Skeletal muscle tissue (tissue), 4 donors: ENCODE measurements around the gene PSMD8. TPM values are rescaled to one million over a fixed set of nuclear protein-coding genes. Genes with fewer than 3 reads are reported as not detected.
"Not testable (repeated sequence)": the region's sequence is repeated elsewhere in the genome, so short reads cannot be mapped to it uniquely, and the experiment has no call there.

ENCODE experiments used
- H3K27ac ChIP-seq: one replicate; pipeline ENCODE4 v1.7.0; 2013; ENCODE audit warnings: mild to moderate bottlenecking, low read depth, low read length, inconsistent platforms
- H3K27me3 ChIP-seq, 3 donors: one replicate each; pipeline ENCODE4 v1.7.0; 2013; ENCODE audit warnings: low read length in 3 of 3; ENCODE audit not compliant: control insufficient read depth in 3 of 3, insufficient read depth in 3 of 3
- H3K36me3 ChIP-seq, 3 donors: one replicate each; pipeline ENCODE4 v1.7.0; 2013; ENCODE audit warnings: low read length in 3 of 3; ENCODE audit not compliant: control insufficient read depth in 3 of 3, insufficient read depth in 3 of 3
- H3K4me1 ChIP-seq, 3 donors: one replicate each; pipeline ENCODE4 v1.7.0; 2013; ENCODE audit warnings: low read length in 3 of 3, mild to moderate bottlenecking in 3 of 3; ENCODE audit not compliant: control insufficient read depth in 3 of 3, insufficient read depth in 3 of 3
- H3K4me3 ChIP-seq, 3 donors: one replicate each; pipeline ENCODE4 v1.7.0; 2013; ENCODE audit warnings: low read length in 3 of 3
- H3K9ac ChIP-seq, 3 donors: one replicate each; pipeline ENCODE4 v1.7.0; 2013; ENCODE audit warnings: low read length in 3 of 3, mild to moderate bottlenecking in 3 of 3, moderate library complexity in 2 of 3, low read depth in 1 of 3
- H3K9me3 ChIP-seq, 3 donors: one replicate each; pipeline ENCODE4 v1.7.0; 2013; ENCODE audit warnings: low read length in 3 of 3; ENCODE audit not compliant: control insufficient read depth in 3 of 3
- total RNA-seq: library from RNA; depleted of rRNA; stranded (reverse); fragments of >200 nt; gene quantifications from one replicate; pipeline ENCODE4 v1.2.3, GENCODE V29; 2014
- donor health status: Osteomylitis.

The PSMD8 gene
- total RNA-seq, 1 donor from 2014 or later, result 129 TPM

GRCh38 chr19:38360839-38361631, 13.3 kb upstream of the PSMD8 start:
- Histone ChIP-seq H3K4me1 (peaks cover 4 to 15% (median 12%) of the 10 kb centered on the region in 3 donors), H3K36me3 (no peaks in the 10 kb centered on the region), H3K9me3 (no peaks in the 10 kb centered on the region), H3K4me3 (peak overlapping the region; percentile 71 to 75 (median 74)), H3K27ac (no peak overlapping the region), H3K27me3 (peaks cover 36 to 53% (median 36%) of the 10 kb centered on the region in 3 donors), H3K9ac (peak overlapping the region in 1 of 3 donors; percentile 64)

- H3K27ac ChIP-seq, result no peak overlapping the region
- H3K9me3 ChIP-seq, result no peaks in the 10 kb centered on the region
- peaks cover 4 to 15% (median 12%) of the 10 kb centered on the region in 3 donors for H3K4me1 ChIP-seq
- peaks cover 32 to 51% (median 36%) of the 10 kb centered on the region in 3 donors for H3K27me3 ChIP-seq
- peak overlapping the region; percentile 71 to 75 (median 74) for H3K4me3 ChIP-seq
- H3K36me3 ChIP-seq, result no peaks in the 10 kb centered on the region
- peak overlapping the region in 2 of 3 donors; percentile 14 to 64 for H3K9ac ChIP-seq
These were observed 12.7 kb upstream of the PSMD8 start for GRCh38 chr19:38361633-38362075.

GRCh38 chr19:38362076-38362945, 12.1 kb upstream of the PSMD8 start:
- Histone ChIP-seq H3K4me3 (peak overlapping the region; percentile 71 to 75 (median 74)), H3K9ac (peak overlapping the region in 2 of 3 donors; percentile 14 to 25), H3K36me3 (no peaks in the 10 kb centered on the region), H3K27me3 (peaks cover 36 to 50% (median 39%) of the 10 kb centered on the region in 3 donors), H3K4me1 (peaks cover 4 to 15% (median 12%) of the 10 kb centered on the region in 3 donors), H3K9me3 (no peaks in the 10 kb centered on the region), H3K27ac (no peak overlapping the region)

- Histone ChIP-seq H3K27me3 (peaks cover 39 to 55% (median 42%) of the 10 kb centered on the region in 3 donors), H3K4me1 (peaks cover 4 to 15% (median 12%) of the 10 kb centered on the region in 3 donors)
- H3K27ac ChIP-seq, H3K9ac ChIP-seq, H3K36me3 ChIP-seq, H3K9me3 ChIP-seq, H3K4me3 ChIP-seq: not testable (repeated sequence)
These were observed 11.3 kb upstream of the PSMD8 start for GRCh38 chr19:38362946-38363688.

GRCh38 chr19:38367041-38367440, 7.3 kb upstream of the PSMD8 start:
- H3K27ac ChIP-seq, result no peak overlapping the region
- no peak overlapping the region for H3K4me3 ChIP-seq
- H3K36me3 ChIP-seq, result no peaks in the 10 kb centered on the region
- H3K4me1 ChIP-seq, result peaks cover 0 to 6% (median 3%) of the 10 kb centered on the region in 3 donors
- no peaks in the 10 kb centered on the region for H3K9me3 ChIP-seq
- H3K9ac ChIP-seq, result no peak overlapping the region
- peaks cover 17 to 34% (median 22%) of the 10 kb centered on the region in 3 donors for H3K27me3 ChIP-seq

GRCh38 chr19:38369584-38369983, 4.8 kb upstream of the PSMD8 start:
- peaks cover 15 to 29% (median 22%) of the 10 kb centered on the region in 3 donors for H3K27me3 ChIP-seq
- H3K36me3 ChIP-seq, result no peaks in the 10 kb centered on the region
- no peak overlapping the region for H3K9ac ChIP-seq
- H3K9me3 ChIP-seq, result no peaks in the 10 kb centered on the region
- no peak overlapping the region for H3K27ac ChIP-seq
- H3K4me3 ChIP-seq, result no peak overlapping the region
- H3K4me1 ChIP-seq, result peaks cover 0 to 5% (median 4%) of the 10 kb centered on the region in 3 donors

GRCh38 chr19:38370299-38370698, 4.1 kb upstream of the PSMD8 start:
- peaks cover 0 to 2% (median 0%) of the 10 kb centered on the region in 3 donors for H3K36me3 ChIP-seq
- H3K27ac ChIP-seq, result no peak overlapping the region
- H3K9me3 ChIP-seq, result no peaks in the 10 kb centered on the region
- H3K27me3 ChIP-seq, result peaks cover 12 to 29% (median 16%) of the 10 kb centered on the region in 3 donors
- no peak overlapping the region for H3K4me3 ChIP-seq
- no peak overlapping the region for H3K9ac ChIP-seq
- peaks cover under 1 to 11% (median 5%) of the 10 kb centered on the region in 3 donors for H3K4me1 ChIP-seq

GRCh38 chr19:38371081-38371480, 3.3 kb upstream of the PSMD8 start:
- Histone ChIP-seq H3K4me3 (no peak overlapping the region), H3K9me3 (no peaks in the 10 kb centered on the region), H3K4me1 (peaks cover 9 to 19% (median 13%) of the 10 kb centered on the region in 3 donors), H3K9ac (no peak overlapping the region), H3K36me3 (peaks cover under 1 to 2% (median 2%) of the 10 kb centered on the region in 3 donors), H3K27ac (no peak overlapping the region), H3K27me3 (peaks cover 10 to 27% (median 13%) of the 10 kb centered on the region in 3 donors)

GRCh38 chr19:38373907-38374331, 452 bp upstream of the PSMD8 start:
- peak overlapping the region; percentile 69 to 83 (median 82) for H3K4me3 ChIP-seq
- no peaks in the 10 kb centered on the region for H3K9me3 ChIP-seq
- H3K27ac ChIP-seq, result peak overlapping the region; percentile 95
- H3K36me3 ChIP-seq, result peaks cover 10 to 21% (median 16%) of the 10 kb centered on the region in 3 donors
- peaks cover 20 to 30% (median 25%) of the 10 kb centered on the region in 3 donors for H3K4me1 ChIP-seq
- H3K27me3 ChIP-seq, result peaks cover 0 to 7% (median 3%) of the 10 kb centered on the region in 3 donors
- H3K9ac ChIP-seq, result peak overlapping the region; percentile 68 to 90 (median 68)
